HuH-7.5 (cell line): ENCODE results near the gene RBMS1.

Source experiments
- DNase-seq: peaks from one replicate; pipeline ENCODE4 v3.0.0; 2011; ENCODE audit warnings: low spot score

Gene RBMS1

GRCh38 chr2:160249876-160250275 lies 243.7 kb downstream of the RBMS1 start:
- no peak for DNase-seq

- DNase-seq: no peak
These were observed 246.1 kb downstream of the RBMS1 start for GRCh38 chr2:160247296-160248035.

GRCh38 chr2:160246356-160246755 lies 247.3 kb downstream of the RBMS1 start:
- no peak for DNase-seq

- DNase-seq: no peak
These were observed 247.9 kb downstream of the RBMS1 start for GRCh38 chr2:160245614-160246155.

- no peak for DNase-seq
These were observed 250.6 kb downstream of the RBMS1 start for GRCh38 chr2:160242893-160243564.

- DNase-seq: no peak
These were observed 252.1 kb downstream of the RBMS1 start for GRCh38 chr2:160241251-160242137.

- no peak for DNase-seq
These were observed 254.2 kb downstream of the RBMS1 start for GRCh38 chr2:160239436-160239835.

- DNase-seq: no peak
These were observed 255.2 kb downstream of the RBMS1 start for GRCh38 chr2:160238392-160238791.

- no peak for DNase-seq
These were observed 260.6 kb downstream of the RBMS1 start for GRCh38 chr2:160232905-160233475.

- DNase-seq: no peak
These were observed 264.0 kb downstream of the RBMS1 start for GRCh38 chr2:160229591-160229990.

- no peak for DNase-seq
These were observed 265.3 kb downstream of the RBMS1 start for GRCh38 chr2:160228141-160228917.

GRCh38 chr2:160227293-160227915 lies 266.2 kb downstream of the RBMS1 start:
- DNase-seq: no peak

GRCh38 chr2:160226367-160226766 lies 267.2 kb downstream of the RBMS1 start:
- DNase-seq: no peak

- no peak for DNase-seq
These were observed 267.9 kb downstream of the RBMS1 start for GRCh38 chr2:160225722-160226121.

GRCh38 chr2:160224507-160224906 lies 269.1 kb downstream of the RBMS1 start:
- DNase-seq: no peak

GRCh38 chr2:160224060-160224459 lies 269.5 kb downstream of the RBMS1 start:
- DNase-seq: no peak

- no peak for DNase-seq
These were observed 270.0 kb downstream of the RBMS1 start for GRCh38 chr2:160223560-160223959.

GRCh38 chr2:160222546-160223283 lies 270.9 kb downstream of the RBMS1 start:
- no peak for DNase-seq
